GM23338 (cell line): ENCODE results near the gene CEACAM19. TPM values are rescaled to one million over a fixed set of nuclear protein-coding genes. Genes with fewer than 3 reads are reported as not detected.

ENCODE experiments used
- ATAC-seq: fragments of 200-7000 bp; cut with Tn5 transposase; 3 replicates; pipeline ENCODE4 v1.9.1; 2020
- DNase-seq: peaks from one replicate; pipeline ENCODE4 v3.0.0-alpha.2; 2015; ENCODE audit warnings: low spot score
- H2AFZ ChIP-seq: fragments of 200-600 bp; sonication (generic); 2 replicates; pipeline ENCODE4 v1.8.0; 2016; ENCODE audit warnings: antibody characterized with exemption, mild to moderate bottlenecking, moderate library complexity
- H3F3A ChIP-seq: fragments of 200-600 bp; sonication (generic); replicated peaks from 2 replicates; pipeline ENCODE4 v1.8.0; 2017; ENCODE audit warnings: antibody characterized with exemption, mixed run types, low read depth
- H3K27ac ChIP-seq: fragments of 200-600 bp; sonication (generic); 2 replicates; pipeline ENCODE4 v1.6.1; 2016; ENCODE audit warnings: low read depth
- H3K27me3 ChIP-seq: fragments of 200-600 bp; sonication (generic); 2 replicates; pipeline ENCODE4 v1.8.0; 2016; ENCODE audit warnings: mild to moderate bottlenecking, mixed run types, moderate library complexity; ENCODE audit not compliant: insufficient read depth
- H3K36me3 ChIP-seq: fragments of 200-600 bp; sonication (generic); 2 replicates; pipeline ENCODE4 v1.8.0; 2016; ENCODE audit warnings: mild to moderate bottlenecking; ENCODE audit not compliant: insufficient read depth
- H3K4me1 ChIP-seq: fragments of 200-600 bp; sonication (generic); 2 replicates; pipeline ENCODE4 v1.8.0; 2016; ENCODE audit warnings: mild to moderate bottlenecking, moderate library complexity; ENCODE audit not compliant: insufficient read depth
- H3K4me2 ChIP-seq: fragments of 200-600 bp; sonication (generic); 2 replicates; pipeline ENCODE4 v1.7.1; 2017; ENCODE audit warnings: mixed run types
- H3K4me3 ChIP-seq: fragments of 200-600 bp; sonication (generic); 2 replicates; pipeline ENCODE4 v1.6.1; 2016; ENCODE audit warnings: mixed run types
- H3K79me2 ChIP-seq: fragments of 200-600 bp; sonication (generic); replicated peaks from 2 replicates; pipeline ENCODE4 v1.8.0; 2017; ENCODE audit warnings: mild to moderate bottlenecking; ENCODE audit not compliant: insufficient read depth
- H3K9me2 ChIP-seq: fragments of 200-600 bp; sonication (generic); 2 replicates; pipeline ENCODE4 v1.8.0; 2017; ENCODE audit not compliant: insufficient read depth
- H4K20me1 ChIP-seq: fragments of 200-600 bp; sonication (generic); replicated peaks from 2 replicates; pipeline ENCODE4 v1.8.0; 2017; ENCODE audit warnings: mild to moderate bottlenecking; ENCODE audit not compliant: insufficient read depth
- H3K27ac Mint-ChIP-seq: 2 replicates; pipeline ENCODE4 v1.8.0; 2020; ENCODE audit warnings: inconsistent platforms, mild to moderate bottlenecking, moderate library complexity, mixed read lengths
- H3K27me3 Mint-ChIP-seq: 3 replicates; pipeline ENCODE4 v1.8.0; 2022; ENCODE audit warnings: low read depth, mild to moderate bottlenecking, moderate library complexity, mixed read lengths, inconsistent platforms; ENCODE audit not compliant: insufficient read depth, poor library complexity
- H3K36me3 Mint-ChIP-seq: 3 replicates; pipeline ENCODE4 v1.8.0; 2021; ENCODE audit warnings: low read depth, mild to moderate bottlenecking, inconsistent platforms, moderate library complexity, mixed read lengths
- H3K4me1 Mint-ChIP-seq: 3 replicates; pipeline ENCODE4 v1.8.0; 2020; ENCODE audit warnings: mild to moderate bottlenecking, inconsistent platforms, mixed read lengths
- H3K4me3 Mint-ChIP-seq: 3 replicates; pipeline ENCODE4 v1.8.0; 2021; ENCODE audit warnings: moderate library complexity, mild to moderate bottlenecking, inconsistent platforms, mixed read lengths
- H3K9me3 Mint-ChIP-seq: 3 replicates; pipeline ENCODE4 v1.8.0; 2020; ENCODE audit warnings: moderate library complexity, mild to moderate bottlenecking, inconsistent platforms, mixed read lengths
- CREB1 ChIP-seq: fragments of 250-450 bp; sonication (Bioruptor Pico); IDR thresholded peaks from 2 replicates; pipeline ENCODE4 v1.5.0; 2020; ENCODE audit warnings: low read depth, mild to moderate bottlenecking, moderate library complexity
- EZH2 ChIP-seq: fragments of 200-600 bp; sonication (generic); IDR thresholded peaks from one replicate; pipeline ENCODE4 v1.8.0; 2017; ENCODE audit warnings: antibody characterized with exemption, mild to moderate bottlenecking, low read depth; ENCODE audit not compliant: unreplicated experiment
- EZH2phosphoT487 ChIP-seq: fragments of 200-600 bp; sonication (generic); IDR thresholded peaks from one replicate; pipeline ENCODE4 v1.8.1; 2018; ENCODE audit warnings: antibody characterized with exemption; ENCODE audit not compliant: unreplicated experiment
- JUNB ChIP-seq: IDR thresholded peaks from one replicate; pipeline ENCODE4 v1.6.1; 2016; ENCODE audit warnings: antibody characterized with exemption; ENCODE audit not compliant: unreplicated experiment
- NANOG ChIP-seq: IDR thresholded peaks from 2 replicates; pipeline ENCODE4 v1.6.1; 2016; ENCODE audit warnings: antibody characterized with exemption, borderline replicate concordance
- POLR2AphosphoS5 ChIP-seq: IDR thresholded peaks from 2 replicates; pipeline ENCODE4 v1.6.1; 2016; ENCODE audit warnings: antibody characterized with exemption, low read depth
- ZNF331 ChIP-seq: fragments of 250-450 bp; sonication (Bioruptor Pico); IDR thresholded peaks from 2 replicates; pipeline ENCODE4 v1.5.0; 2020; ENCODE audit warnings: low read depth, mild to moderate bottlenecking, moderate library complexity
- ZNF462 ChIP-seq: fragments of 250-450 bp; sonication (Bioruptor Pico); IDR thresholded peaks from 2 replicates; pipeline ENCODE4 v1.5.0; 2020; ENCODE audit warnings: mild to moderate bottlenecking, moderate library complexity
- polyA plus RNA-seq: library from polyadenylated mRNA; unstranded; fragments of >200 nt; fragmentation: Nextera tagmentation; extraction: Ambion mirVana; gene quantifications from 2 replicates; pipeline ENCODE4 v1.2.1, GENCODE V29; 2016
- total RNA-seq: library from RNA; depleted of rRNA; stranded (reverse); fragments of >200 nt; shearing (Covaris generic); gene quantifications from 2 replicates; pipeline ENCODE4 v1.2.3, GENCODE V29; 2014
- TF ChIP-seq, protein P1 (sequence below): IDR thresholded peaks from 2 replicates; pipeline ENCODE4 v1.6.1; 2016; ENCODE audit warnings: antibody characterized with exemption
- TF ChIP-seq, protein P2 (sequence below): IDR thresholded peaks from one replicate; pipeline ENCODE4 v1.6.1; 2018; ENCODE audit warnings: antibody characterized with exemption; ENCODE audit not compliant: unreplicated experiment

Gene CEACAM19
- total and polyA plus RNA-seq, 2 experiments from 2014 or later = 0.38 to 0.76 TPM

DNA sequence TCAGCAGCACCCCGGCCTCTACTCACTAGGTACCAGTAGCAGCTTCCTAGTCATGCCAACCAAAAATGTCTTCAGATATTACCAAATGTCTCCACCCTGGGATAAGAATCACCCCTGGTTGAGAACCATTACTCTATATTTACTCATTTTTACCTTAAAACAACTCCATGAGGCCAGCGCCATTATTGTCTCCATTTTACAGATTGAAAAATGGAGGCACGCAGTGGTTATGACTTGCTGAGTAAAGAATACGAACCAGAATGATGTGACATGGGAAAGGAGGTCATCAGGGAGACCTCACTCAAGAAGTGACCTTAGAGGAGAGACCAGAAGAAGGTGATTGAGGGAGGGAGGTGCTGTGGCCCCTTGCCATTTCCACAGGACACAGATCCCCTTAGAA is 2.2 kb downstream of the CEACAM19 start:
- no peaks in the 10 kb centered on the region for H3K27me3 ChIP-seq
- no peak overlapping the region for H2AFZ ChIP-seq
- 0 out of 3 replicates have a peak, but pooled peaks cover 3% of the 10 kb centered on the region for H3K36me3 Mint-ChIP-seq
- no peaks in the 10 kb centered on the region for H4K20me1 ChIP-seq
- H3K27me3 Mint-ChIP-seq = peaks cover 5% of the 10 kb centered on the region
- DNase-seq (no peak), ATAC-seq (no peak)
- H3F3A ChIP-seq = no peaks in the 10 kb centered on the region
- no peaks in the 10 kb centered on the region for H3K36me3 ChIP-seq
- TF ChIP-seq, protein P1, sequence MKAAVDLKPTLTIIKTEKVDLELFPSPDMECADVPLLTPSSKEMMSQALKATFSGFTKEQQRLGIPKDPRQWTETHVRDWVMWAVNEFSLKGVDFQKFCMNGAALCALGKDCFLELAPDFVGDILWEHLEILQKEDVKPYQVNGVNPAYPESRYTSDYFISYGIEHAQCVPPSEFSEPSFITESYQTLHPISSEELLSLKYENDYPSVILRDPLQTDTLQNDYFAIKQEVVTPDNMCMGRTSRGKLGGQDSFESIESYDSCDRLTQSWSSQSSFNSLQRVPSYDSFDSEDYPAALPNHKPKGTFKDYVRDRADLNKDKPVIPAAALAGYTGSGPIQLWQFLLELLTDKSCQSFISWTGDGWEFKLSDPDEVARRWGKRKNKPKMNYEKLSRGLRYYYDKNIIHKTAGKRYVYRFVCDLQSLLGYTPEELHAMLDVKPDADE = no peak
- no peak for TF ChIP-seq NANOG
- TF ChIP-seq CREB1 (CRISPR knock-in tag) = no peak
- TF ChIP-seq EZH2phosphoT487 = no peak
- TF ChIP-seq EZH2 = no peak
- TF ChIP-seq ZNF331 (CRISPR knock-in tag) = no peak
- no peak for TF ChIP-seq POLR2AphosphoS5
- TF ChIP-seq, protein P2, sequence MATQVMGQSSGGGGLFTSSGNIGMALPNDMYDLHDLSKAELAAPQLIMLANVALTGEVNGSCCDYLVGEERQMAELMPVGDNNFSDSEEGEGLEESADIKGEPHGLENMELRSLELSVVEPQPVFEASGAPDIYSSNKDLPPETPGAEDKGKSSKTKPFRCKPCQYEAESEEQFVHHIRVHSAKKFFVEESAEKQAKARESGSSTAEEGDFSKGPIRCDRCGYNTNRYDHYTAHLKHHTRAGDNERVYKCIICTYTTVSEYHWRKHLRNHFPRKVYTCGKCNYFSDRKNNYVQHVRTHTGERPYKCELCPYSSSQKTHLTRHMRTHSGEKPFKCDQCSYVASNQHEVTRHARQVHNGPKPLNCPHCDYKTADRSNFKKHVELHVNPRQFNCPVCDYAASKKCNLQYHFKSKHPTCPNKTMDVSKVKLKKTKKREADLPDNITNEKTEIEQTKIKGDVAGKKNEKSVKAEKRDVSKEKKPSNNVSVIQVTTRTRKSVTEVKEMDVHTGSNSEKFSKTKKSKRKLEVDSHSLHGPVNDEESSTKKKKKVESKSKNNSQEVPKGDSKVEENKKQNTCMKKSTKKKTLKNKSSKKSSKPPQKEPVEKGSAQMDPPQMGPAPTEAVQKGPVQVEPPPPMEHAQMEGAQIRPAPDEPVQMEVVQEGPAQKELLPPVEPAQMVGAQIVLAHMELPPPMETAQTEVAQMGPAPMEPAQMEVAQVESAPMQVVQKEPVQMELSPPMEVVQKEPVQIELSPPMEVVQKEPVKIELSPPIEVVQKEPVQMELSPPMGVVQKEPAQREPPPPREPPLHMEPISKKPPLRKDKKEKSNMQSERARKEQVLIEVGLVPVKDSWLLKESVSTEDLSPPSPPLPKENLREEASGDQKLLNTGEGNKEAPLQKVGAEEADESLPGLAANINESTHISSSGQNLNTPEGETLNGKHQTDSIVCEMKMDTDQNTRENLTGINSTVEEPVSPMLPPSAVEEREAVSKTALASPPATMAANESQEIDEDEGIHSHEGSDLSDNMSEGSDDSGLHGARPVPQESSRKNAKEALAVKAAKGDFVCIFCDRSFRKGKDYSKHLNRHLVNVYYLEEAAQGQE = no peak
- no peak for TF ChIP-seq JUNB
- TF ChIP-seq ZNF462 (CRISPR knock-in tag) = no peak
- no peak overlapping the region for H3K4me3 ChIP-seq
- H3K4me3 Mint-ChIP-seq = no peak overlapping the region
- no peaks in the 10 kb centered on the region; the same call in 2 of the 3 replicates for H3K9me3 Mint-ChIP-seq
- H3K4me1 ChIP-seq = no peaks in the 10 kb centered on the region
- H3K27ac Mint-ChIP-seq = no peak overlapping the region
- H3K4me2 ChIP-seq = no peak overlapping the region
- H3K79me2 ChIP-seq = no peaks in the 10 kb centered on the region
- H3K27ac ChIP-seq = no peak overlapping the region
- H3K4me1 Mint-ChIP-seq = peaks cover 2% of the 10 kb centered on the region; the same call in 2 of the 3 replicates
- no peaks in the 10 kb centered on the region for H3K9me2 ChIP-seq
